Rectal smooth muscle tissue (tissue), 1 donor: ENCODE data around the gene SPSB3.

Source experiments
- H3K27ac ChIP-seq: one replicate; pipeline ENCODE4 v1.7.0; 2013; ENCODE audit warnings: low read depth, low read length, inconsistent platforms
- H3K27me3 ChIP-seq: one replicate; pipeline ENCODE4 v1.7.0; 2013; ENCODE audit warnings: low read length; ENCODE audit not compliant: control insufficient read depth, insufficient read depth
- H3K36me3 ChIP-seq: one replicate; pipeline ENCODE4 v1.7.0; 2013; ENCODE audit warnings: low read length; ENCODE audit not compliant: control insufficient read depth, insufficient read depth
- H3K4me1 ChIP-seq: one replicate; pipeline ENCODE4 v1.7.0; 2013; ENCODE audit warnings: low read length; ENCODE audit not compliant: control insufficient read depth, insufficient read depth
- H3K4me3 ChIP-seq: one replicate; pipeline ENCODE4 v1.7.0; 2013; ENCODE audit warnings: low read length
- H3K9ac ChIP-seq: one replicate; pipeline ENCODE4 v1.7.0; 2013; ENCODE audit warnings: low read length

Gene SPSB3

DNA sequence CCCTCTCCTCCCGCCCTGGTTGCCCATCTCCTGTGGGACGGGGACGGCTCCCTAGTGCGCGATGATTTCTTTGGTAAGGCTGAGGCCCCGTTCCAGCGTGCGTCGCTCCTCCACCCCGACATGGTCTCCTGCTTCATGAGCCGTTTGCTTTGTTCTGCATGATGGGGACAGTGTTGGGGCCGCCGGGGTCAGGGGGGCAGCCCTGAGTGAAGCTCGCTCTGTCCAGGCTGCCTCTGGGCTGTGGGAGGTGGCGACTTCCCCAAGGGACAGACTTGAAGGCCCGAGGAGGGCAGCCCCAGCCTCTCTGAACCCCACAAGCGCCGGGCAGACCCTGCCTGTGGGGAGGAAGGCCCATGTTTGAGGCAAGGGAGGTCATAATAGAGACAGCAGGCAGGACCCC, 23.4 kb downstream of the SPSB3 start:
- Histone ChIP-seq H3K27ac (no peak overlapping the region), H3K9ac (no peak overlapping the region), H3K36me3 (peaks cover 12% of the 10 kb centered on the region), H3K27me3 (no peaks in the 10 kb centered on the region), H3K4me1 (no peaks in the 10 kb centered on the region), H3K4me3 (no peak overlapping the region)

DNA sequence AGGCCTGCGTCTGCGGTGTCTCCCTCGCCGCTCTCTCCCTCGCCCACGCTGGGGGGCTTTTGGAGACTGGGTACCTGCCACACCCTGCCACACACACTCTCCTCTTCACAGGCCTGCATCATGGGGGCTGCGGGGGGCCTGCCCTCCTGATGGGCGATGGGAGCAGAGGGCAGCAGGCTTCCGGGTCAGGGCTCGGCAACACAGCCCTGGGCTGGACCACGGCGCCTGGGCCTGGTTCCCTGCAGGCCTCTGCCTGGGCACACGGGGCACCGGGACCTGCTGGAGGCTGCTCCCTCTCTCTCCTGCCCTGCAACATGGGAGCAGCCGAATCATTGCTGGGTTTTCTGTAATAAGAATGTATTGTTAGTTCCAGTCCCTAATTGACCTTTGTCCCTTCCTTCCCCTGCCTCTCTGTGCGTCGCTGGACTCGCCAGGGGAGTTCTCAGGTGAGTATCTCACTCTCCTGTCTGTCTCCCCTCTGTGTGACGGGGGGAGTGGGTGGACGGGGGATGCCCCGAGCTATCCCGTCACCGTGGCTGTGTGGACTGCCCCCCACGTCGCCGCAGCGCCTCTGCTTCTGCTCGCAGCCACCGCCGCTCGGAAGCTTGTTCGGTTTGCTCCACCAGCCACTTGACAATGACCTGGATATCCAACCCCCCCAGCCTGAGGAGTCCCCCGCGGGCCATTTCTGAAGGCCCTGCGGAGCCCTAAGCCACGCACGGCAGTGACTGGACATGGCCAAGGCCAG, 24.5 kb downstream of the SPSB3 start:
- no peak overlapping the region for H3K4me3 ChIP-seq
- no peak overlapping the region for H3K27ac ChIP-seq
- H3K27me3 ChIP-seq, result no peaks in the 10 kb centered on the region
- H3K36me3 ChIP-seq, result peaks cover 13% of the 10 kb centered on the region
- no peak overlapping the region for H3K9ac ChIP-seq
- no peaks in the 10 kb centered on the region for H3K4me1 ChIP-seq

- no peak overlapping the region for H3K4me3 ChIP-seq
- H3K27me3 ChIP-seq, result no peaks in the 10 kb centered on the region
- H3K36me3 ChIP-seq, result peaks cover 23% of the 10 kb centered on the region
- H3K27ac ChIP-seq, result no peak overlapping the region
- no peaks in the 10 kb centered on the region for H3K4me1 ChIP-seq
- H3K9ac ChIP-seq, result no peak overlapping the region
These were observed 28.2 kb downstream of the SPSB3 start for GRCh38 chr16:1754204-1754603.

GRCh38 chr16:1752853-1753252, 29.5 kb downstream of the SPSB3 start:
- Histone ChIP-seq H3K4me3 (no peak overlapping the region), H3K9ac (no peak overlapping the region), H3K27ac (no peak overlapping the region), H3K4me1 (no peaks in the 10 kb centered on the region), H3K27me3 (no peaks in the 10 kb centered on the region), H3K36me3 (peaks cover 36% of the 10 kb centered on the region)

- Histone ChIP-seq H3K4me3 (no peak overlapping the region), H3K27ac (no peak overlapping the region), H3K36me3 (peaks cover 38% of the 10 kb centered on the region), H3K27me3 (no peaks in the 10 kb centered on the region), H3K9ac (no peak overlapping the region), H3K4me1 (no peaks in the 10 kb centered on the region)
These were observed 30.4 kb downstream of the SPSB3 start for GRCh38 chr16:1751946-1752345.

- Histone ChIP-seq H3K27me3 (no peaks in the 10 kb centered on the region), H3K9ac (no peak overlapping the region), H3K27ac (no peak overlapping the region), H3K36me3 (peaks cover 37% of the 10 kb centered on the region), H3K4me1 (no peaks in the 10 kb centered on the region), H3K4me3 (no peak overlapping the region)
These were observed 32.9 kb downstream of the SPSB3 start for GRCh38 chr16:1749152-1750117.

GRCh38 chr16:1747934-1748333, 34.4 kb downstream of the SPSB3 start:
- Histone ChIP-seq H3K9ac (no peak overlapping the region), H3K4me1 (no peaks in the 10 kb centered on the region), H3K4me3 (no peak overlapping the region), H3K27me3 (no peaks in the 10 kb centered on the region), H3K27ac (no peak overlapping the region), H3K36me3 (peaks cover 34% of the 10 kb centered on the region)

GRCh38 chr16:1746693-1747195, 35.6 kb downstream of the SPSB3 start:
- no peaks in the 10 kb centered on the region for H3K27me3 ChIP-seq
- no peak overlapping the region for H3K9ac ChIP-seq
- H3K27ac ChIP-seq, result no peak overlapping the region
- H3K4me1 ChIP-seq, result no peaks in the 10 kb centered on the region
- H3K4me3 ChIP-seq, result no peak overlapping the region
- H3K36me3 ChIP-seq, result peaks cover 35% of the 10 kb centered on the region

GRCh38 chr16:1745900-1746692, 36.3 kb downstream of the SPSB3 start:
- no peaks in the 10 kb centered on the region for H3K4me1 ChIP-seq
- H3K4me3 ChIP-seq, result no peak overlapping the region
- no peak overlapping the region for H3K27ac ChIP-seq
- H3K27me3 ChIP-seq, result no peaks in the 10 kb centered on the region
- peaks cover 32% of the 10 kb centered on the region for H3K36me3 ChIP-seq
- no peak overlapping the region for H3K9ac ChIP-seq

DNA sequence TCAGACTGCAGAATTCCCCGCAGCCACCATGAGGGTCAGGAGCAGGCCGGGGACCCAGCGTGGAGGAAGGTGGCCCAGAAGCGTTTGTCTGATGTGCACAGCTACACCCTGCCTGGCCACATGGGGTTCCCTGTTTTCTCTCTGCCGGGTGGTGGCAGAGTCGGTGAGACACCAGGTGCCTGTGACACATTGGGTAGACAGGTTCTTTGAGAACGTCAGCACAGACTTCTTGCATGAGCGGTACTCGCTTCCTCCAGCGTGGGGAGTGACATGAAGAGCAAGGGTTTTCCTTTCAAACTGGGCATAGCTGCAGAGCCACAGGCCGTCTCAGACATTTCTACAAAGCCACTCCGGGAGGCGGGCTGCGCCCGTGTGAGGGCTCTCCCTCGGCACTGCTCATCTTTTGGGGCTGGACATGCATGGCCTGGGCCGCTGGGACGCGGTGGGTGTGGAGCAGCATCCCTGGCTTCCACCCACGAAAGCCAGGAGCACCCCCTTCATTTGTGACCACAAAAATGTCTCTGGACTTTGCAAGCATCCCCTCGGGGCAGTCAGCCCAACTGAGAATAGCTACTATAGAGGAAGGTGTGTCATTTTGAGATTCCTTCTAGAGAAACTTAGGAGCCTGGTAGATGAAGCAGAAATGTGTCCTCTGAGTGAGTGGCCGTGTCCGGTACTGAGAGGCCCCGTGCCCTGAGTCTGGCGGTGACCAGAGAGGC, 37.0 kb downstream of the SPSB3 start:
- no peak overlapping the region for H3K27ac ChIP-seq
- no peak overlapping the region for H3K4me3 ChIP-seq
- no peak overlapping the region for H3K9ac ChIP-seq
- no peaks in the 10 kb centered on the region for H3K4me1 ChIP-seq
- no peaks in the 10 kb centered on the region for H3K27me3 ChIP-seq
- peaks cover 37% of the 10 kb centered on the region for H3K36me3 ChIP-seq

DNA sequence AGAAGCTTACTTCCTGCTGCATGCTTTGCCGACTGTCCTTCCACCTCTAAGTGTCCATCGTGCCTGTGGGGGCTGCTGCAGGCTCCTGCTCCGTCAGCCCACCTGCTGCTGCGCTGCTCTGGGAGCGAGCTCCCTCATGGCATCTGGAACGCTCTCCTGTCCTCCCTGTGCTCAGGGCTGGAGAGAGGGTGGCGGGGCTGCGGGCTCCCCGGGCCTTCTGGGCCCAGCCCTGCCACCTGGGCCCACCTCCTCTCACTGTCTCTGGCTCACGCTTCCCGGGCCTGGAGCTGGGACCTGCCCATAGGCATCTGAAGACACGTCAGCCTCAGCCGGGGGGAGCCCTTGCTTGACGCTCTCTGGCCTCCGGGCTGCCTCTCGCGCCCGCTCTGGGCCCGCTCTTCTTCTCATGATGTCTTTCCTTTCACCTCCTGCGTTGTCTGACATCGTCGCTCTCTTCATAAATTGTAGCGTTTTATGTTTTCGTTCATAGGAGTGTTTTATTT, 38.0 kb downstream of the SPSB3 start:
- no peak overlapping the region for H3K4me3 ChIP-seq
- peaks cover 35% of the 10 kb centered on the region for H3K36me3 ChIP-seq
- H3K4me1 ChIP-seq, result no peaks in the 10 kb centered on the region
- H3K9ac ChIP-seq, result no peak overlapping the region
- H3K27me3 ChIP-seq, result no peaks in the 10 kb centered on the region
- no peak overlapping the region for H3K27ac ChIP-seq
